H1 (cell line): ENCODE measurements around the gene PPP1R3C. TPM values are rescaled to one million over a fixed set of nuclear protein-coding genes. Genes with fewer than 3 reads are reported as not detected.

ENCODE experiments used
- CHD1 ChIP-seq: IDR thresholded peaks from 2 replicates; pipeline ENCODE4 v1.6.1; 2012; ENCODE audit warnings: low read depth, low read length, improper control_type of control experiment
- JUN ChIP-seq: IDR thresholded peaks from 2 replicates; pipeline ENCODE4 v1.6.1; 2011; ENCODE audit warnings: low read depth, mild to moderate bottlenecking, improper control_type of control experiment, low read length
- KDM4A ChIP-seq: IDR thresholded peaks from one replicate; pipeline ENCODE4 v1.7.1; 2012; ENCODE audit warnings: low read depth, mild to moderate bottlenecking, moderate library complexity, low read length, inconsistent platforms; ENCODE audit not compliant: severe bottlenecking
- POU5F1 ChIP-seq: IDR thresholded peaks from 2 replicates; pipeline ENCODE4 v1.6.1; 2011; ENCODE audit warnings: low read depth, mild to moderate bottlenecking, low read length, moderate library complexity
- SRF ChIP-seq: IDR thresholded peaks from 2 replicates; pipeline ENCODE4 v1.6.1; 2011; ENCODE audit warnings: mild to moderate bottlenecking, low read depth, low read length, moderate library complexity
- SUZ12 ChIP-seq: fragments of 200-600 bp; sonication (generic); IDR thresholded peaks from 2 replicates; pipeline ENCODE4 v1.6.1; 2012; ENCODE audit warnings: mild to moderate bottlenecking, inconsistent platforms, low read length, moderate library complexity, mixed read lengths
- polyA plus RNA-seq, 7 experiments: library from polyadenylated mRNA; depleted of rRNA in 3 of 7; stranded (reverse) in 5 of 7; unstranded in 2 of 7; fragments of >200 nt in 5 of 7; fragments of 200-250 nt in 2 of 7; gene quantifications; 1 replicate in 5 of 7; 2 replicates in 1 of 7; 4 replicates in 1 of 7; pipeline versions ENCODE4 v1.2.1 to v1.2.3, GENCODE V29; 2011 to 2013; ENCODE audit warnings: missing spikeins in 2 of 7, mixed read lengths in 2 of 7
- total RNA-seq: library from RNA; stranded (reverse); fragmentation: NEBNext Ultra II Directional; extraction: Animal tissue kit (Norgen Biotek cat#: 25700); gene quantifications from 2 replicates; pipeline ENCODE4 v1.2.1, GENCODE V29; 2021

The PPP1R3C gene
- total and polyA plus RNA-seq, 2 of the 8 experiments (the other 6 are each of a cell fraction or from before 2014, with no cell fraction given), result 1.3 TPM

DNA sequence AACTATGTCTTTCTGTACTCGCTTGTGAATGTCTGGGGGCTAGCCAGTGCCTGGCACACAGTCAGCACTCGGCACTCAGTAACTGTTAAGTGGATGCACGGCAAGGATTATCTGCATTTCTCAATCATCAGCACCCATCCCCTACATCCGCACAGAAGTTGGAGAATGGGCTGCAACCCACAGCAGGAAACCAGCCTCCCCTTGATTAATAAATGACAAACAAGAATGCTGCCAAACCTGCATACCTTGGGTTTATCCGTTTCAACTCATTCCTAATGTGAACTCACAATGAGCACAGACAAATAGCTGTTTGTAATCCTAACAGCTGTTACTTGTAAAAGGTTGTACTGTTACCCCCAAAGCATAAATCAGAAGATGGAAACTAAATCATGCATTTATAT is 28.9 kb downstream of the PPP1R3C start (continued):
- no peak for TF ChIP-seq JUN
- TF ChIP-seq CHD1, result no peak
- no peak for TF ChIP-seq KDM4A
- TF ChIP-seq POU5F1, result no peak
- TF ChIP-seq SUZ12, result no peak
- no peak for TF ChIP-seq SRF
